ENCODE measurements around the gene IL17RC.

- no peak for TF ChIP-seq CTCF (conservative IDR thresholded peaks at IDR 0.05)
- no peak for TF ChIP-seq ZFX (IDR thresholded peaks at IDR 0.05)
These were observed 61.9 kb downstream of the IL17RC start for GRCh38 chr3:9978710-9979305.

All from C4-2B (cell line).